KMS-11 (cell line): ENCODE results near the gene ITGB3.
A peak's percentile ranks its signal among the peaks of the same experiment; 100 is the strongest.

ENCODE experiments used
- H2AFZ ChIP-seq: fragments of 200-600 bp; sonication (generic); 2 replicates; pipeline ENCODE4 v1.6.1; 2016; ENCODE audit warnings: antibody characterized with exemption, mixed run types, low read depth
- H3K27ac ChIP-seq: fragments of 200-600 bp; sonication (generic); 2 replicates; pipeline ENCODE4 v1.6.1; 2016; ENCODE audit warnings: mild to moderate bottlenecking, mixed run types
- H3K27me3 ChIP-seq: fragments of 200-600 bp; sonication (generic); 2 replicates; pipeline ENCODE4 v1.6.1; 2017; ENCODE audit warnings: mild to moderate bottlenecking, low read depth, mixed run types, moderate library complexity; ENCODE audit not compliant: insufficient read depth
- H3K36me3 ChIP-seq: fragments of 200-600 bp; sonication (generic); 2 replicates; pipeline ENCODE4 v1.6.1; 2017; ENCODE audit warnings: mild to moderate bottlenecking, mixed run types; ENCODE audit not compliant: insufficient read depth
- H3K4me1 ChIP-seq: fragments of 200-600 bp; sonication (generic); 2 replicates; pipeline ENCODE4 v1.6.1; 2016; ENCODE audit warnings: mild to moderate bottlenecking, low read depth, mixed run types; ENCODE audit not compliant: poor library complexity, severe bottlenecking
- H3K4me2 ChIP-seq: fragments of 200-600 bp; sonication (generic); 2 replicates; pipeline ENCODE4 v1.7.0; 2016; ENCODE audit warnings: mild to moderate bottlenecking, mixed run types
- H3K4me3 ChIP-seq: fragments of 200-600 bp; sonication (generic); IDR thresholded peaks from 2 replicates; pipeline ENCODE4 v1.6.1; 2017; ENCODE audit warnings: low read depth, low read length, mixed read lengths; ENCODE audit not compliant: insufficient read depth
- H3K79me2 ChIP-seq: fragments of 200-600 bp; sonication (generic); 2 replicates; pipeline ENCODE4 v1.6.1; 2016; ENCODE audit warnings: low read depth, mixed run types; ENCODE audit not compliant: insufficient read depth
- H3K9ac ChIP-seq: fragments of 200-600 bp; sonication (generic); 2 replicates; pipeline ENCODE4 v1.6.1; 2016; ENCODE audit warnings: mild to moderate bottlenecking, mixed run types
- H4K20me1 ChIP-seq: fragments of 200-600 bp; sonication (generic); 2 replicates; pipeline ENCODE4 v1.6.1; 2016; ENCODE audit warnings: mild to moderate bottlenecking, mixed run types; ENCODE audit not compliant: insufficient read depth
- TF ChIP-seq, protein P1 (sequence below): fragments of 200-600 bp; sonication (generic); conservative IDR thresholded peaks from 2 replicates; pipeline ENCODE4 v1.6.1; 2017; ENCODE audit warnings: low read depth, mild to moderate bottlenecking, antibody characterized with exemption, low read length, moderate library complexity, mixed read lengths

The ITGB3 gene

DNA sequence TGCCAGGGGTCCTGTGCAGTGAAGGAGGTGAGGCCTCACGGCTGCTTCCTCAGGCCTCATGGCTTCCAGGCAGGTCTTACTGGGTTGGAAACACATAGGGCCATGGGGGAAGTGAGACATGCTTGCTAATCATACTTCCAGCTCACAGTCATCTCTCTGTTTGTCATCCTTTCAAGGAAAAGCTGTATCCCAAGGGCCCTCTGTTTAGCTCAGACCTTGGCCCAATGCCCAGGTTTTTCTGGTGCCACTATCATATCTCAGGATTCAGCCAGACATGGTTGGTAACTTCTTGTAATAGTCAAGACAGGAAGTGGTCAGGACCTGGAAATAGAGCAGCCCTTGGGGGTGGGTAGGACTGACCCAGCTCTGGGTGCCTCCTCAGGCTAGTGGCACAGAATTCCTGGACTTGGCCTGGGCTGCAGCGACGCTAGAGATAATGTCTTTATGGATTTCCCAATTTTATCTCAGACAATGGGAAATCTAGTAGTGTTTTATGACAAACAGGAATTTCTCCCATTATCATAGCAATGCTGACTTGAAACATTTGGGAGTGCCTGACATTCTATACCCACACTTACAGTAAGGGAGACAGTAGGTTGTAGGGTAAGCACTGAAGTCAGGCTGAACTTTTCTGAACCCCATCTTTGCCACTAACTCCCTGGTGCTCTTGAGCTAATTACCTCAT lies 13.5 kb upstream of the ITGB3 start:
- Histone ChIP-seq H3K27me3 (no peaks in the 10 kb centered on the region), H3K9ac (no peak overlapping the region), H3K4me2 (peak overlapping the region; percentile 47; the same call in 1 of the 2 replicates), H3K36me3 (no peaks in the 10 kb centered on the region), H4K20me1 (no peaks in the 10 kb centered on the region), H3K79me2 (no peaks in the 10 kb centered on the region), H3K4me3 (no peak overlapping the region), H3K4me1 (peaks cover 17% of the 10 kb centered on the region), H2AFZ (peak overlapping the region; percentile 32; the same call in 1 of the 2 replicates), H3K27ac (no peak overlapping the region)
- TF ChIP-seq, protein P1, sequence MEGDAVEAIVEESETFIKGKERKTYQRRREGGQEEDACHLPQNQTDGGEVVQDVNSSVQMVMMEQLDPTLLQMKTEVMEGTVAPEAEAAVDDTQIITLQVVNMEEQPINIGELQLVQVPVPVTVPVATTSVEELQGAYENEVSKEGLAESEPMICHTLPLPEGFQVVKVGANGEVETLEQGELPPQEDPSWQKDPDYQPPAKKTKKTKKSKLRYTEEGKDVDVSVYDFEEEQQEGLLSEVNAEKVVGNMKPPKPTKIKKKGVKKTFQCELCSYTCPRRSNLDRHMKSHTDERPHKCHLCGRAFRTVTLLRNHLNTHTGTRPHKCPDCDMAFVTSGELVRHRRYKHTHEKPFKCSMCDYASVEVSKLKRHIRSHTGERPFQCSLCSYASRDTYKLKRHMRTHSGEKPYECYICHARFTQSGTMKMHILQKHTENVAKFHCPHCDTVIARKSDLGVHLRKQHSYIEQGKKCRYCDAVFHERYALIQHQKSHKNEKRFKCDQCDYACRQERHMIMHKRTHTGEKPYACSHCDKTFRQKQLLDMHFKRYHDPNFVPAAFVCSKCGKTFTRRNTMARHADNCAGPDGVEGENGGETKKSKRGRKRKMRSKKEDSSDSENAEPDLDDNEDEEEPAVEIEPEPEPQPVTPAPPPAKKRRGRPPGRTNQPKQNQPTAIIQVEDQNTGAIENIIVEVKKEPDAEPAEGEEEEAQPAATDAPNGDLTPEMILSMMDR = no peak

DNA sequence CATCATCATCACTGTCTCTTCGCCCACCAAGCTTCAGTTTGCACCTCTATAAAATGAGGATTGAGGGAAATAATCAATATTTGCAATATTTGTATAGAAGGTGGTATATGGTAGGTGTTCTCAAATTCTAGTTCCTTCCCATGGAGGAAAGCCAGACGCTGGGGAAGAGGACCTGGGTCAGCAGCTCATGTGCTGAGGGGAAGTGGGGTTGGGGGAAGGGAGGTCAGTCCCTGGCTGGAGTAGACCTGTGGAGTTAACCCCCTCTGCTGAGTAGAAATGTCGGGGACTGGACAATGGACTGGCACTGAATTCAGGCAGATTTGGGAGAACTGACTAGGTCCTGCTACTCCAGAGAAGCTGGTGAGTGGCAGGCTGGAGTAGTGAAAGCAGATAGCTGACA lies 12.8 kb upstream of the ITGB3 start:
- TF ChIP-seq, protein P1 = no peak
- no peak overlapping the region; the same call in 1 of the 2 replicates for H3K4me2 ChIP-seq
- H4K20me1 ChIP-seq = no peaks in the 10 kb centered on the region
- H3K27me3 ChIP-seq = no peaks in the 10 kb centered on the region
- H3K9ac ChIP-seq = no peak overlapping the region
- H2AFZ ChIP-seq = no peak overlapping the region
- H3K36me3 ChIP-seq = no peaks in the 10 kb centered on the region
- peaks cover 17% of the 10 kb centered on the region for H3K4me1 ChIP-seq
- H3K79me2 ChIP-seq = no peaks in the 10 kb centered on the region
- no peak overlapping the region for H3K27ac ChIP-seq
- H3K4me3 ChIP-seq = no peak overlapping the region

DNA sequence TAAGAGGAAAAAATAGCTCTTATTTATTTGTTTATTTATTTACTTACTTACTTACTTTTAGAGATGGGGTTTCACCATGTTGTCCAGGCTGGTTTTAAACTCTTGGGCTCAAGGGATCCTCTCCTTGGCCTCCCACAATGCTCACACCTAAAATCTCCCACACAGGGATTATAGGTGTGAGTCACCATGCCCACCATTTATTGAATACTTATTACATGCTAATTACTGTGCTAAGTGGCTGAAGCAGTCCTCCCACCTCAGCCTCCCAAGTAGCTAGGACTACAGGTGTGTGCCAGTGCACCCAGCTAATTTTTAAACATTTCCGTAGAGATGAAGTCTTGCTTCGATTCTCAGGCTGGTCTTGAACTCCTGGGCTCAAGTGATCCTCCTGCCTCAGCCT lies 11.0 kb upstream of the ITGB3 start:
- no peaks in the 10 kb centered on the region for H3K27me3 ChIP-seq
- no peaks in the 10 kb centered on the region for H4K20me1 ChIP-seq
- no peak overlapping the region for H3K27ac ChIP-seq
- no peak overlapping the region for H2AFZ ChIP-seq
- no peaks in the 10 kb centered on the region for H3K79me2 ChIP-seq
- no peak overlapping the region for H3K4me2 ChIP-seq
- no peaks in the 10 kb centered on the region for H3K36me3 ChIP-seq
- TF ChIP-seq, protein P1 = no peak
- H3K9ac ChIP-seq = no peak overlapping the region
- H3K4me1 ChIP-seq = peaks cover 17% of the 10 kb centered on the region
- no peak overlapping the region for H3K4me3 ChIP-seq

DNA sequence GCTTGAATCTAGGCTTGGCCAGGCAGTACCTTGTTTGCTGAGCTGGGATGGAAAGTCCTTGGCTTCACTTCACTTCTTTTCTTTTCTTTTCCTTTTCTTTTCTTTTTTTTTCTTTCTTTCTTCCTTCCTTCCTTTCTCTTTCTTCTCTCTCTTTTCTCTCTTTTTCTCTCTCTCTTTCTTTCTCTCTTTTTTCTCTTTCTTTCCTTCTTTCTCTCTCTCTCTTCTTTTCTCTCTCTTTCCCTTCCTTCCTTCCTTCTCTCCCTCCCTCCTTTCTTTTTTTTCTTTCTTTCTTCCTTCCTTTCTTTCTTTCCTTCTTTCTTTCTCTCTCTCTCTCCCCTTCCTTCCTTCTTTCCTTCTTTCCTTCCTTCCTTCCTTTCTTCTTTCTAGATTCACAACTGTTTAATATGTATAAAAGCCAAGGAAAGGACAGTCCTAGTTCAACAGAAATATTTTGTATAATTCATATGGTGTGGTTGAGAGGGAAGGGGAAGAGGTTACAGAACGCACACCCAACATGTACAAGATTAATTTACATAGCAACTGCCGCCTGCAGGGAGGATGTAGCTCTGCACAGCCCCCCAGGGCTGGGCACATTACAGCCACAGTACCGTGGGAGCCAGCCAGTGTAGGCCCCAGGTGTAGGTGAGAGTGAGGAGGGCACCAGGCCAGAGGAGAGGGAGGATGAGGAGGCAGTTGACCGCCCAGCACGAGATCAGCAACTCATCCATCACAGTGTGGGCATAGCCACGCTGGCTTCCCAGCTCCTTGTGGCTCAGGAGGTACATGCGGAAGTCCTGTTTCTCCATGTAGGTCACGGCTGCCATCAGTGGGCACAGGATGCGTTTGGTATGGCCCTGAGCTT lies 9.7 kb upstream of the ITGB3 start:
- TF ChIP-seq, protein P1 = no peak
- no peak overlapping the region for H3K4me3 ChIP-seq
- no peaks in the 10 kb centered on the region for H4K20me1 ChIP-seq
- no peaks in the 10 kb centered on the region for H3K79me2 ChIP-seq
- no peak overlapping the region for H2AFZ ChIP-seq
- no peak overlapping the region for H3K27ac ChIP-seq
- H3K36me3 ChIP-seq = no peaks in the 10 kb centered on the region
- peaks cover 17% of the 10 kb centered on the region for H3K4me1 ChIP-seq
- no peak overlapping the region for H3K4me2 ChIP-seq
- H3K27me3 ChIP-seq = no peaks in the 10 kb centered on the region
- no peak overlapping the region for H3K9ac ChIP-seq
